Common myeloid progenitor, CD34-positive (primary cell): ENCODE data around the gene CSAD.
A peak's percentile ranks its signal among the peaks of the same experiment; 100 is the strongest.

Experiments used
- CTCF ChIA-PET: fragments of 350-600 bp; sonication (Branson Sonifier 250); formaldehyde crosslinking; loops from one replicate; lab custom pipeline; 2021; ENCODE audit warnings: antibody characterized with exemption; lab: Charles Lee
- POLR2A ChIA-PET: fragments of 350-600 bp; sonication (Branson Sonifier 250); formaldehyde crosslinking; loops from one replicate; lab custom pipeline; 2021; ENCODE audit warnings: antibody characterized with exemption; lab: Charles Lee
- DNase-seq, 3 donors: peaks; one replicate each; pipeline versions ENCODE4 v3.0.0 to v3.0.0-alpha.2; 2013
- H3K27ac ChIP-seq, 2 experiments: 1 replicate in 1 of 2; 2 replicates in 1 of 2; pipeline ENCODE4 v1.7.0; 2013; ENCODE audit warnings: inconsistent platforms in 2 of 2, low read length in 2 of 2, mild to moderate bottlenecking in 2 of 2, low read depth in 1 of 2, moderate library complexity in 1 of 2; ENCODE audit not compliant: severe bottlenecking in 2 of 2, insufficient read depth in 1 of 2, poor library complexity in 1 of 2
- H3K27me3 ChIP-seq, 5 experiments: replicated peaks in 2 of 5; 1 replicate in 3 of 5; 2 replicates in 2 of 5; pipeline versions ENCODE4 v1.6.1 to v1.7.0; 2013; ENCODE audit warnings: low read length in 4 of 5, mild to moderate bottlenecking in 2 of 5, moderate library complexity in 2 of 5, inconsistent platforms in 1 of 5; ENCODE audit not compliant: insufficient read depth in 5 of 5, control insufficient read depth in 4 of 5
- H3K36me3 ChIP-seq, 4 experiments: 1 replicate in 2 of 4; 2 replicates in 2 of 4; pipeline versions ENCODE4 v1.6.1 to v1.7.0; 2013; ENCODE audit warnings: low read length in 3 of 4, control low read depth in 1 of 4, mild to moderate bottlenecking in 1 of 4; ENCODE audit not compliant: control insufficient read depth in 4 of 4, insufficient read depth in 4 of 4
- H3K4me1 ChIP-seq, 4 experiments: 1 replicate in 3 of 4; 2 replicates in 1 of 4; pipeline versions ENCODE4 v1.6.1 to v1.7.1; 2013; ENCODE audit warnings: low read length in 3 of 4, mild to moderate bottlenecking in 3 of 4, control low read depth in 1 of 4, inconsistent platforms in 1 of 4, moderate library complexity in 1 of 4; ENCODE audit not compliant: control insufficient read depth in 4 of 4, insufficient read depth in 4 of 4; ENCODE audit errors: control extremely low read depth in 1 of 4
- H3K4me3 ChIP-seq, 7 experiments: 1 replicate in 4 of 7; 2 replicates in 3 of 7; pipeline versions ENCODE4 v1.5.1 to v1.7.0; 2013; ENCODE audit warnings: mild to moderate bottlenecking in 7 of 7, low read length in 6 of 7, moderate library complexity in 6 of 7, inconsistent platforms in 2 of 7, low read depth in 2 of 7, control low read depth in 1 of 7; ENCODE audit not compliant: insufficient read depth in 4 of 7, control insufficient read depth in 1 of 7; ENCODE audit errors: extremely low read depth in 1 of 7
- H3K9me3 ChIP-seq, 5 experiments: 1 replicate in 4 of 5; 2 replicates in 1 of 5; pipeline versions ENCODE4 v1.6.1 to v1.7.1; 2013; ENCODE audit warnings: low read length in 4 of 5, mild to moderate bottlenecking in 2 of 5, inconsistent platforms in 1 of 5, low read depth in 1 of 5, moderate library complexity in 1 of 5; ENCODE audit not compliant: control insufficient read depth in 4 of 5, insufficient read depth in 2 of 5; ENCODE audit errors: control extremely low read depth in 1 of 5
- WGBS: methylation state at CpG from one replicate; pipeline ENCODE4 v1.1.5; 2013; ENCODE audit not compliant: insufficient coverage; 5-methylcytosine and 5-hydroxymethylcytosine counted together

The CSAD gene

DNA sequence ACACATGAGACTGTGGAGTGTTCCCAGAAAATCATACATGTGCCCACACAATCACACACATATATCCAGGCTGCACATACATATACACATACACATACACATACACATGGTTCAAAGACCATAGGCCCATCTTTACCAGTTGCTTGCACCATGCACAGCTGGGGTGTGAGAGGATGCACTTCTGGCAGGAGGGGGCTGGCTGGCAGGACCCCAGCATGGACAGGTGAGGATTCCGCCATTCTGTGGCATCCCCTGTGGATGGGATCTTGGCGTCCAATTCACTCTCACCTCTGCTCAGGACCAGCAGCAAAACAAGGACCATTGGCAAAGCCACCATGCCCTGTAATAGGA lies 19.4 kb upstream of the CSAD start:
- CTCF ChIA-PET = interaction anchor here (1.0 to 12.3 kb wide), 8 partner anchors 11 to 93 kb away, joined by 3 to 160 read pairs (median 5); partner anchors contain the start of genes ITGB7 and ZNF740
- no peak for DNase-seq
- Histone ChIP-seq H3K27me3 (no peaks in the 10 kb centered on the region), H3K36me3 (peaks cover 0 to 5% (median 0%) of the 10 kb centered on the region in 4 experiments), H3K4me1 (peaks cover 9 to 44% (median 39%) of the 10 kb centered on the region in 4 experiments), H3K4me3 (no peak overlapping the region), H3K9me3 (no peaks in the 10 kb centered on the region), H3K27ac (no peak overlapping the region)
- POLR2A ChIA-PET = no interaction called here
- WGBS = 100% methylated on average over 2 of the region's 2 CpGs

DNA sequence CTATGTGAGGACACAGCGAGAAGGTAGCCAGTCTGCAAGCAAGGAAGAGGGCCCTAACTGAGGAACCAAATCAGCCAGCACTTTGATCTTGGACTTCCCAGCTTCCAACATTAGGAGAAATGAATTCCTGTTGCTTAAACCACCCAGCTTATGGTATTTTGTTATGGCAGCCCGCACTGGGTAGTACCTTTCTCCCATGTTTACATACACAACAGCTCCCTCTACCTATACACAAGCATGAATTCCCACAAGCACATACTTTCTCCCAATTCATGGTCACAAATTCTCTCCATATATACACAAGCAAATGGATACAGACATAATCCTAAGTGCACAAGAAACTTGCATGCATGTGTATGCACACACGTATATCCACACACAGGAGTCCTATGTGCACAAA lies 19.0 kb upstream of the CSAD start:
- 100% methylated on average over 2 of the region's 3 CpGs for WGBS

DNA sequence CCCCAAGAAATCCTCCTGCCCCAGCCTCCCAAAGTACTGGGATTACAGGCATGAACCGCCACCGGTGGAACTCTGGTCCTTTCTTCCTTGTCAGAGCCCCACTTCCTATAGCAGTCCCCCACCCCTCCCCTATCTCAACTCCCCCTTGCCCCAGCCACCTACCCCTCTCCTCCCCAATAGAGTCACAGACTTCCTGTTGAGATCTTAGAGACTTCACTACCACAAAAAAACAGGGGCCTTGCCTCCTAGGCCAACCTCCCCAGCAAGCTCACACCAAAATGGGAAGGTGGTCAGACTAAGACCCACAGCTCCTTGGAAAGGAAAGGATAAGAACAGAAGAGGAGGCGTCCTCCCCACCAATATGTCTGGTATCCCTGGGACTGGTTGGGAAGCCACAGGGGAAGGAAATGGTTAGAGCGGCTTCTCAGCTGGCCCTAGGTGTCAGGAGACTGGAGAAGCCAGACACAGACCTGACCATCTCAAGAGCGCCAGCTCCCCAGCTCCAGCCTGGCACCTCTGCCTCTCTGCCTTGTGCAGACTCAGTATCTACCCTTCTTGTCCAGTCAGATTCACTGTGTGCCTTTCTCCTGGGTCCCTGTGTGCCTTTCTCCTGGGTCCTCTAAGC lies 17.9 kb upstream of the CSAD start:
- Histone ChIP-seq H3K27me3 (no peaks in the 10 kb centered on the region), H3K4me1 (peaks cover 9 to 43% (median 39%) of the 10 kb centered on the region in 4 experiments), H3K27ac (no peak overlapping the region), H3K4me3 (peak overlapping the region in 3 of 7 experiments; percentile 20 to 43 (median 20)), H3K36me3 (peaks cover 0 to 5% (median 0%) of the 10 kb centered on the region in 4 experiments), H3K9me3 (no peaks in the 10 kb centered on the region)
- ChIA-PET CTCF (interaction anchor here (0.7 to 12.3 kb wide), 23 partner anchors 11 to 160 kb away, joined by 3 to 160 read pairs (median 6); partner anchors contain the start of genes AAAS, CSAD, ITGB7 and SOAT2), POLR2A (interaction anchor here (1.4 to 2.4 kb wide), 2 partner anchors 39 to 151 kb away, joined by 3 to 6 read pairs; no protein-coding TSS in a partner anchor)
- peak in 2 of 3 donors; percentile 47 to 65 for DNase-seq
- 17% methylated on average over 4 of the region's 5 CpGs for WGBS

More for the DNA sequence above, 19.0 kb upstream of the CSAD start:
- no peak for DNase-seq
- H3K4me3 ChIP-seq = no peak overlapping the region
- no peaks in the 10 kb centered on the region for H3K9me3 ChIP-seq
- H3K27me3 ChIP-seq = no peaks in the 10 kb centered on the region
- ChIA-PET POLR2A (no interaction called here), CTCF (interaction anchor here (0.9 to 12.3 kb wide), 12 partner anchors 12 to 134 kb away, joined by 3 to 160 read pairs (median 7); partner anchors contain the start of genes ITGB7, SOAT2 and ZNF740)
- H3K27ac ChIP-seq = no peak overlapping the region
- H3K36me3 ChIP-seq = peaks cover 0 to 5% (median 0%) of the 10 kb centered on the region in 4 experiments
- peaks cover 9 to 43% (median 39%) of the 10 kb centered on the region in 4 experiments for H3K4me1 ChIP-seq

DNA sequence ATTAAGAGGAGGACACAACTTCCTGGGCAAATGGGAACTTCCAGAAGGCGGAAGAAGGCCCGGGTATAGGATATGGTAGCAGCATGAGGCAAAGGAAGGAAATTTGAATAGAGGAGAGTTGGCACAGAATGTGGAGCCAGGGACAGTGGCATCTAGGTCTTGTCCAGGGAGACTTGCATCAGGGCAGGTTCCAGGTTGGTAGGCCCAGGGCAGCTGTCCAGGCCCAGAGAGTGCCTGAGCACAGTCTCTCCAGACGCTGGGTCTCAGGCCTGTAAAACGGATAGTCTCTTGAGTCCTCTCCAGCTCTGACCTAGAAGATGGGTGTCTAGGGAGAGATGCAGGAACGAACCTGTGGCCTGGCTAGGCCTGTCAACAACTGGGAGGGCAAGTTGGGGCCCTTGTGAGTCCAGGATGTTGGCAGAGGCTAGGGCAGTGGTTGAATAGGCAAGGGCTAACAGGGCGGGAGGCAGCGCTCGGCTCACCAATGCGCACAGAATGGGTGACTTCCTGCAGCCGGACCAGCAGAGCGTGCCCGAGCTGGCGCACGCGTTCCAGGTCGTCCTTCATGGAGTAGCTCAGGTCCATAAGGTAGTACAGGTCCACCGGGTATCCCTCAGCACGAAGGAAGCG lies 16.4 kb upstream of the CSAD start:
- Histone ChIP-seq H3K4me3 (peak overlapping the region in 2 of 7 experiments; percentile 43 to 66), H3K27me3 (no peaks in the 10 kb centered on the region), H3K36me3 (peaks cover 0 to 15% (median 2%) of the 10 kb centered on the region in 4 experiments), H3K9me3 (no peaks in the 10 kb centered on the region), H3K4me1 (peaks cover 9 to 43% (median 39%) of the 10 kb centered on the region in 4 experiments), H3K27ac (no peak overlapping the region)
- POLR2A ChIA-PET = interaction anchor here (0.7 to 2.4 kb wide), 3 partner anchors 38 to 150 kb away, joined by 3 to 6 read pairs (median 3); no protein-coding TSS in a partner anchor
- DNase-seq = no peak
- CTCF ChIA-PET = interaction anchor here (0.8 to 12.3 kb wide), 27 partner anchors 9 to 169 kb away, joined by 3 to 160 read pairs (median 5); partner anchors contain the start of genes AAAS, CSAD, ITGB7 and SOAT2
- 85% methylated on average over 17 of the region's 19 CpGs for WGBS

DNA sequence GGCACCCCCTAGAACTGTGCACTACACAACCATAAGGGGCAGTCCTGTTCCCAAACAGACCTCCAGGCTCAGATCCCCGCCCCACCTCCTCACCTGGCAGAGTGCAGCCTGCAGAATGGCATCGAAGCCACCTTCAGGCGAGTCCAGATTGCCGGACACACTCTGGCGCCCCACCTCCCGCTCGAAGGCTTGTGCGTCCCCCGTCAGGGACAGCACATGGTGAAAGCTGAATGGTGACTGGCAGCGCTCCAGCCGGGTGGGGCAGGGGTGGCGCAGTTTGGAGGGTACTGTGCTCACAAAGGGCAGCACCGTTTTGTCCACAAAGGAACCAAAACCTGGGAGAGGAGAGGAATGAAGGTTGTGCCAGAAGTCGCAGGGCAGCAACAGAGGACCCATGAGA lies 15.8 kb upstream of the CSAD start:
- WGBS = 95% methylated on average over 9 of the region's 14 CpGs
- DNase-seq = no peak
- Histone ChIP-seq H3K9me3 (no peaks in the 10 kb centered on the region), H3K27ac (no peak overlapping the region), H3K4me3 (no peak overlapping the region), H3K27me3 (no peaks in the 10 kb centered on the region), H3K36me3 (peaks cover 0 to 21% (median 7%) of the 10 kb centered on the region in 4 experiments), H3K4me1 (peaks cover 9 to 40% (median 38%) of the 10 kb centered on the region in 4 experiments)
- ChIA-PET CTCF (interaction anchor here (1.1 to 12.3 kb wide), 9 partner anchors 9 to 135 kb away, joined by 3 to 160 read pairs (median 10); partner anchors contain the start of gene ITGB7), POLR2A (no interaction called here)

DNA sequence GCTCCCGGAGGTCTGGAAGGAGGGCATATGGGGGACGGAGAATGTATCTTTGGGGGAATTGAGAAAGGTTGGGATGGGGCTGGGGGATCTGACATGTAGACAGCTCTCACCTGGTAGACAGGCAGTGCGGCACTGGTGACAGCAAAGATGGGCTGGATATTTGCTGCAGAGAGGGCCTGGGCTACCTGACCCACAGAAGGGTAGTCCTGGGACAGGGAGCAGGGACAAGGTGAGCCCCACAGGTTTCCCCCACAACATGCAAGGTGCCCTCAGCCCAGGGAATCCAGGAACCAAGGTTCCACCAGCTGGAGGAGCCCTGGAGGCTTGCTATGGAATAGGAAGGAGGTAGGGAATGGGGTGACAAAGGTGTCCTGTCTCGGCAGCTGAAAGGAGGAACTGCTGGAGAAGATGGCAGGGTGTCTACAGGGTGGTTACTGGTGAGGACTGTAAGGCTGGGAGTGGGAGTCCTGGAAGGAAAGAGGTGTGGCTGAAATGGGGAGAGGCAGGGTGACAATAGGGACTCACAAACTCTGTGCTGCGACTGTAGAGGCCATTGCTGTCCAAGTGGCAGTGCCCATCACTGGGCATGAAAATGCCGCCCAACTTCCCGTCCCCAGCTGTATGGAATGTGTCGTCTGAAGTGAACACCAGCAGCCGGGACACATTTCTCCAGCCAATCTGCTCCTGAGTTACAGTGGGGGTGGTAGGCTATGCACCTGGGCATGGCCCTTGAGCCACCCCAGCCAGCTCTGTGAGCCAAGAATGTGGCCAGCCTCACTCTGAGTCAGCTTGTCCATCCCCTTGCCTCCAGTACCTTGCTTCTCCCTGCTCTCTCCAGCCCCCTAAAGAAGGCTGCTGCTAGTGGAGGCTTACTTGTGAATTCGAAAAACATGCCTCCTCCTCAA lies 15.0 kb upstream of the CSAD start:
- ChIA-PET POLR2A (interaction anchor here (1.5 kb wide), 1 partner anchor 14 kb away, joined by 6 read pairs; no protein-coding TSS in a partner anchor), CTCF (interaction anchor here (0.6 to 12.3 kb wide), 13 partner anchors 8 to 432 kb away, joined by 3 to 160 read pairs (median 5); partner anchors contain the start of genes CSAD, ITGB7 and ZNF740)
- Histone ChIP-seq H3K27me3 (no peaks in the 10 kb centered on the region), H3K4me1 (peaks cover 5 to 33% (median 32%) of the 10 kb centered on the region in 4 experiments), H3K36me3 (peaks cover 0 to 28% (median 11%) of the 10 kb centered on the region in 4 experiments), H3K4me3 (no peak overlapping the region), H3K27ac (no peak overlapping the region), H3K9me3 (no peaks in the 10 kb centered on the region)
- WGBS = 94% methylated on average over 7 of the region's 10 CpGs
- DNase-seq = no peak
